GM12892 (cell line): ENCODE results near the gene ARL15.

ENCODE experiments used
- POLR2A ChIP-seq: IDR thresholded peaks from 2 replicates; pipeline ENCODE4 v1.6.1; 2011; ENCODE audit warnings: low read depth, low read length, control low read depth
- POLR2AphosphoS5 ChIP-seq: IDR thresholded peaks from 2 replicates; pipeline ENCODE4 v1.6.1; 2011; ENCODE audit warnings: low read depth, low read length, control low read depth
- TAF1 ChIP-seq: IDR thresholded peaks from 2 replicates; pipeline ENCODE4 v1.6.1; 2011; ENCODE audit warnings: low read depth, mild to moderate bottlenecking, control low read depth, low read length, borderline replicate concordance

DNA sequence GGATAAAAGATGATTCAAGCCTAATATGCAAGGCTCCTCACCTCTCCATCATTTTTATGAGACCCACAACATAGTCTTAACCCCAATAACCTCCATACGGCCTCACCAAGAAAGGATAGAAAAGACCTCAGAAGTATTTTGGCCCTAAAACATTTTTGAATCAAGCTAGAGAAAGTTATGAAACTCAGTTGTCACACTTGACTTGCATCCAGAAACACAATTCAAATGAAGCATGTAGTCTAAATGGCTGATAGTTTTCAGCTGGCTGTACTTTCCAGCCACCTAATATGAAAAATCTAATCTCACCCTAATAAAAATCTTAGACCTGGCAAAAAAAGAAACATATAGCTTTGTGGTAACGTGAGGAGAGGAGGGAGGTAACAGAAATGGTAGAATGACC, 116.1 kb downstream of the ARL15 start:
- TF ChIP-seq POLR2A (no peak), TAF1 (no peak), POLR2AphosphoS5 (no peak)
